GM21619 (cell line): ENCODE results near the gene KAT5.
"Not testable (repeated sequence)": the region's sequence is repeated elsewhere in the genome, so short reads cannot be mapped to it uniquely, and the experiment has no call there.

Experiments
- ATAC-seq: cut with Tn5 transposase; IDR thresholded peaks from one replicate; pipeline ENCODE4 v1.9.1; 2021; ENCODE audit not compliant: unreplicated experiment

Gene KAT5

DNA sequence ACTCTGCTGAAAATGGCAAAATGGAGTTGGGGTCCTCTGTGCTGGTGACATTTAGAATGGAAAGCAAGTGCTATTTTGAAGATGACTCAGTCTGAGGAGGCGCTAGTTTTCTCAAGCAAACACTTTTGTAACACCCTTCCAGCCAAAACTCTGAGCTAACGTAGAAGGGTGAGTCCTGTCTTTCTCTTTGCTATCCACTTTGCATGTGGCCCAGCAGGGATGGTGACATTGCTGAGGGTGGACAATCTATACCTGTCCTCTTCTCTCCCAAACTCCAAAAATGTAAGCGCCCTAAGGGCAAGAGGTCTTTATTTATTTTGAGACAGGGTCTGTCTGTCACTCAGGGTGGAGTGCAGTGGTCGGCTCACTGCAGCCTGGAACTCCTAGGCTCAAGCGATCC, 3.6 kb upstream of the KAT5 start:
- ATAC-seq, result no peak

DNA sequence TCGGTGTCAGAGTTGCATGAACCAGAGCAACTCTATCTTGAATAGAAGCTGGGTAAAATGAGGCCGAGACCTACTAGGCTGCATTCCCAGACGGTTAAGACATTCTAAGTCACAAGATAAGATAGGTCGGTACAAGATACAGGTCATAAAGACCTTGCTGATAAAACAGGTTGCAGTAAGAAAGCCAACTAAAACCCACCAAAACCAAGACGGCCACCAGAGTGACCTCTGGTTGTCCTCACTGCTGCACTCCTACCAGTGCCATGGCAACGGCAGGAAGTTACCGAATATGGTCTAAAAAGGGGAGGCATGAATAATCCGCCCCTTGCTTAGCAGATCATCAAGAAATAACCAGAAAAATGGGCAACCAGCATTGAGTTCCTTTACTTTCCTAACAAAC, 2.4 kb upstream of the KAT5 start:
- ATAC-seq, result no peak

DNA sequence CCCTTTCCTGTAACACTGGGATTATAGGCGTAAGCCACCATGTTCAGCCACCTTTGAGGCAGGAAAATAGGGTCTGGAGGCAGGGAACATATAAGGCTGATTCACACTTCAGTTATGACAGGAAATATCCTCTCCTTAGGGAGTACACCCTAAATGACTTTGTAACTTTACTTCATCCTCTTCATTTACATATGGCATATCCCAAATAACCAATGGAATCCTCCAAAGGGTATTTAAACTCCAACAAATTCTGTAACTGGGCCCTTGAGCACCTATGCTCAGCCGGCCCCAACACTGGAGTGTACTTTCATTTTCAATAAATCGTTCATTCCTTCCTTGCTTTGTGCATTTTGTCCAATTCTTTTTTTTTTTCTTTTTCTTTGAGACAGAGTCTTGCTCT, 1.6 kb upstream of the KAT5 start:
- no peak for ATAC-seq

DNA sequence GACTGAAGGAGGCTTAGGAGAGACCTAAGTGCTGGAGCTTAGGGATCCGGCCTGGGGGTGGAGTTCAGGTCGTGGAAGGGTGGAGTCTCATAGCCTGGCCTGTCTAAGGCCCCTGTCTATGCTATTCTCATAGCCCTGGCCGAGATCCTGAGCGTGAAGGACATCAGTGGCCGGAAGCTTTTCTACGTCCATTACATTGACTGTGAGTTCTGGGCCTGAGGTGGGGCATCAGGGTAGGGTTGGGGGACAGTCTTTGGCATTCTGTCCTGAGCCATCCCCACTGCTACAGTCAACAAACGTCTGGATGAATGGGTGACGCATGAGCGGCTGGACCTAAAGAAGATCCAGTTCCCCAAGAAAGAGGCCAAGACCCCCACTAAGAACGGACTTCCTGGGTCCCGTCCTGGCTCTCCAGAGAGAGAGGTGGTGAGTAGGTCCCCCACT, 603 bp downstream of the KAT5 start:
- ATAC-seq, result no peak

DNA sequence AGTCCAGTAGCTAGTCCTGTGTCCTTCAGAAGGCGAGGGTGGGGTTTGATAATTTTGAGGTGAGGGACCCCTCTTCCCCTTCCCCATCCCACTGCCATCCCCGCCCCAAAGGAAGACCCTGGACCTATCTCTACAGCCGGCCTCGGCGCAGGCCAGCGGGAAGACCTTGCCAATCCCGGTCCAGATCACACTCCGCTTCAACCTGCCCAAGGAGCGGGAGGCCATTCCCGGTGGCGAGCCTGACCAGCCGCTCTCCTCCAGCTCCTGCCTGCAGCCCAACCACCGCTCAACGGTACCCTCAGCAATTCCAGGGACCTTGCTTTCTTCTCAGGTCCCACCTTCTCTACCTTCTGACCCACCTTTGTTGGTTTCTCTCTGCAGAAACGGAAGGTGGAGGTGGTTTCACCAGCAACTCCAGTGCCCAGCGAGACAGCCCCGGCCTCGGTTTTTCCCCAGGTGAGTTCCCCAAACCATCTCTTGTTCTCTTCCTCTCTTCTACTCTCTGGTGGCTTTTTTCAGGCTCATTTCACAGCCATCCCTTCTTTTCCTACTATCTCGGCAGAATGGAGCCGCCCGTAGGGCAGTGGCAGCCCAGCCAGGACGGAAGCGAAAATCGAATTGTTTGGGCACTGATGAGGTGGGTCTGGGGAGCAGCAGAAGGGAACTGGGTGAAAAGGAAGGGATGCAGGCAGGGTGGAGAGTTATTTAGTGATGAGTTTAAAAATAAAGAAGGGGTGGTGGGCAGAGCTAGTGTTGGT, 1.3 kb downstream of the KAT5 start:
- ATAC-seq, result no peak

DNA sequence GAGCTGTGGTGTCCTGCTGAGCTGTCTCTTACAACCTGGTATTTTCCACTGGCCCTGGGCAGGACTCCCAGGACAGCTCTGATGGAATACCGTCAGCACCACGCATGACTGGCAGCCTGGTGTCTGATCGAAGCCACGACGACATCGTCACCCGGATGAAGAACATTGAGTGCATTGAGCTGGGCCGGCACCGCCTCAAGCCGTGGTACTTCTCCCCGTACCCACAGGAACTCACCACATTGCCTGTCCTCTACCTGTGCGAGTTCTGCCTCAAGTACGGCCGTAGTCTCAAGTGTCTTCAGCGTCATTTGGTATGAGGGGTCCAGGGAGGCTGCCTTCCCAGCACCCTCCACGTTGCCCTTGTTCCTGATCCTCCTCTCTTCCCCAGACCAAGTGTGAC, 2.4 kb downstream of the KAT5 start:
- ATAC-seq, result no peak

DNA sequence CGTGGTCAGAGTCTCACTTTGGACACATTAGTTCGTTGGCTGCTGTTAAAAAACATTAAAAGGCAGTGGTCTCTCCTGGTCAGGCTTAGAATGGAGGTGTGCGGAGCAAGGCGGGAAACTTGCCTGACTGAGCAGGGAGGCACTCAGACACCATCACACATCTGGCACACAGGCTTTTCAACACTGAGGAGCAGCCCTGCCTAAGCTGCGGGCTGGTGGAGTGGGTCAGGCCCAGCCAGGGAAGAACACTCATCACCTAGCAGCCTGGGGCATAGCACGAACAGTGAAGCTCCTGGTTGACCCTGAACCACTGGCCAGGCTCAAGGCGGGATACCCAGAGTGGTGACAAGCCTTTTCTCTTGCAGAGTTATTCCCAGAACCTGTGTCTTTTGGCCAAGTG, 4.2 kb downstream of the KAT5 start:
- ATAC-seq, result no peak

DNA sequence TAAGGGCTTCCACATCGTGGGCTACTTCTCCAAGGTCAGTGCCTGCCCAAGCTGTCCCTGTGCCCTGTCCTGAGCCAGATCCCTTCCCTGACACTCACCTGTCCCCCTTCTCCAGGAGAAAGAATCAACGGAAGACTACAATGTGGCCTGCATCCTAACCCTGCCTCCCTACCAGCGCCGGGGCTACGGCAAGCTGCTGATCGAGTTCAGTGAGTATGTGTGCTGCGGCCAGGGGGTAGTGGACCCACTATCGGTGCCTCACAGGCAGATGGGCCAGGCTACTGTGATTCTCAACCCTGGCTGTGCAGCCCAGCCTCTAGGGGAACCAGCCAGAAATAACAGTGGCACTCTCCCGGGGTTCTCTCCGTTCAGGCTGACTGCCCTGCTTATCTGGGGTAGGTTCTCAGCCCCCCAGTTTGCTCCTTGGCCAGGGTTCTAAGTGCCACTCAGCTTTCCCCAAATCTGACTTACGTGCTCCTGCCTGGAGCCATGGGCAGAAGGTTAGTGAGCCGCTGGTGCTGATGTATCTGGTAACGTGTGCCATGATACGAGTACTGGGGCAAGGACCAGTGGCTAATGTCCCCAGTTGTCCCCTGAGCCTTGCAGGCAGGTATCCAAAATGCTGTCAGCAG, 4.8 kb downstream of the KAT5 start:
- ATAC-seq, result no peak

DNA sequence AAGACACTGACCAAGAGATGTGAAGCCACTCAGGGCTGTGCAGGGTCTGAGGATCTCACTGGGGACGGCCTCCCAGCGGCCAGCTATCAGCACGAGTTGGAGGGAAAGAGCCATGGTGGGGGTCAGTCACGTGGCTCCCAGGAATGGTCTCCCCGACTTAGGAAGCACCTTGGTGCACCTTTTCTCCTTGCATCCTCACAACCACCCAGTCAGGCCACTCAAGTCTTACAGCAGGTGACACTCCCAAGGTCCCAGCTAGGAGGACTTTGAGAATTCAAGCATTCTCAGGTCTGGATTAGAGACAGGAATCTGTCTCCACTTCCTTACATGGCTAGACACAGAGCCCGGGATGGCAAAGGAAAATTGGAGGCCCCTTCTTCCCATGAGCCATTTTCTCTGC, 5.9 kb downstream of the KAT5 start:
- ATAC-seq, result no peak

DNA sequence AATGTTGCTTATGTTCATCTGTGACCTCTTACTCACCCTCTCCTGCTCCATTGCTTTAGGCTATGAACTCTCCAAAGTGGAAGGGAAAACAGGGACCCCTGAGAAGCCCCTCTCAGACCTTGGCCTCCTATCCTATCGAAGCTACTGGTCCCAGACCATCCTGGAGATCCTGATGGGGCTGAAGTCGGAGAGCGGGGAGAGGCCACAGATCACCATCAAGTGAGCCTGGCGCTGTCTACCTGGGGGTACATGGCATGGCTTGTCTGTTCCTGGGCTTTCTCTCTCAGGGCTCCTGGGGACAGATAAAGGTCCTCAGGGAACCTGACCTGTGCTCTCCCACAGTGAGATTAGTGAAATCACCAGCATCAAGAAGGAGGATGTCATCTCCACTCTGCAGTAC, 6.5 kb downstream of the KAT5 start:
- no peak for ATAC-seq

DNA sequence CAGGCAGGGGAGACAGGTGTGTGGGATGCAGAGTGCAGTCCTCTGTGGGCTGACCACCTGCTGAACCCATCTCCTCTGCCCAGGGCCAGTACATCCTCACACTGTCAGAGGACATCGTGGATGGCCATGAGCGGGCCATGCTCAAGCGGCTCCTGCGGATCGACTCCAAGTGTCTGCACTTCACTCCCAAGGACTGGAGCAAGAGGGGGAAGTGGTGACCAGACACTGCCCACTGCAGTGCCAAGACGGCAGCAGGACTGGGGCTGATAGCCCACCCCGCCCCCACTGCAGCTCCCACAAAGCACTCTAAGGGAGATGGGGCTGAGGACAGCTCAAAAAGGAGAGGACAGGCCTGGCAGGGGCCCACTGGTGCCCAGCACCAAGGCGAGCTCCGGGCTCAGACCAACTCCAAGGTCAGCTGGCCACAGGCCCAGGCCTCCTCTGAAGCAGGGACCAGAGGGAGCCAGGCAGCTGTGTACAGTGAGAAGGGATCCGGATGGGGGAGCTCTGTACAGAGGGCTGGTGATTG, 7.0 kb downstream of the KAT5 start:
- ATAC-seq, result no peak

DNA sequence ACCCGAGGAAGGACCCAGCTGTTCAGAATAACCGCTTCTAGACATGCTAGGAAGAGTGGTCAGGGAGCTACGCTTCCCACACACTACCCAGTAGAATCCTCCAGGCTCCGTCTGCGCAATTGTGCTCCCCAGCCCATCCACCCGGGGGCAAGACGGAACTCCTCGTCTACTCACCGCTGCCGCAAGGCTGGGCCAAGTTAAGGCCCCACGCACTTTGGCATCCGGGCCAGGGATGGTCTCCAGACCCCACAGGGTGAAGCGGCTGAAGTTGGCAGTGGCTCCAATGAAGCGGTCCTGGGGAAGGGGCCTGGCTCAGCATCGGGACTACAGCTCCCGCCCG, 7.8 kb downstream of the KAT5 start:
- peak; percentile 15 for ATAC-seq

DNA sequence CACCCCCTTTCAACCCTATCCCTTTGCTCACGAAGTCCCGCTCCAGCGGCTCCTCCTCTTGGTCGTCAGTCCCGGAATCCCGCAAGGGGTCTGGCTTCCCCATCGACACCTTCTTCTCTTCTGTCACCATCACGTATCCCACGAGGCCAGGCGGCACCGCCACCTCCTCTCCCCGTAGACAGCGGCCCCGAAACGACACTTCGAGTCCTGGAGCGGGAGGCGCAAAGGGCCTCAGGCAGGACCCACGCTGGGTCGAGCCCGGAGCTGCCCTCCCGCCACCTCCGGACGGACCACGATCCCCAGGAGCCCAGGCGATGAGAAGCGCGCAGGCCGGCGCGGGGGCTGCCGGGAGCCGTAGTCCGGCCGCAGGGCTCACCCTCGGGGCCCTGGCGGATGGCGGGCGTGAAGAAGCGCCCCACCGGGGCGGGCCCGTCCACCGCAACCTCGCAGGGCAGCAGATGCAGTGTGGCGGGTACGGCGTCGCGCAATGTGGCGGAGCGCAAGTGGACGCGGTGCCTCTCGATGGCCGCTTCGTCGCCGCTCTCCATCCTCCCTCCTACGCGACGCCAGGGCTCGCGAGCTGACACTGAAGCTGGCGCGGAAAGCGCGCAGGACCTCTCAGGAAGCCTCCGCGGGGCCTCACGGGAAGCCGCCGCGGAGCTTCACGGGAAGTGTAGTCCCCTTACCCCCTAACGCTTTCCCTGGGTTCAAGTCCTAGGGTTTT, 8.3 kb downstream of the KAT5 start, which contains the start of gene RNASEH2C:
RNASEH2C (minus strand) TSS at position 588 of the 724 bp plus-strand sequence; CDS start at position 548, 40 bp downstream.
- ATAC-seq, result peak; percentile 69

DNA sequence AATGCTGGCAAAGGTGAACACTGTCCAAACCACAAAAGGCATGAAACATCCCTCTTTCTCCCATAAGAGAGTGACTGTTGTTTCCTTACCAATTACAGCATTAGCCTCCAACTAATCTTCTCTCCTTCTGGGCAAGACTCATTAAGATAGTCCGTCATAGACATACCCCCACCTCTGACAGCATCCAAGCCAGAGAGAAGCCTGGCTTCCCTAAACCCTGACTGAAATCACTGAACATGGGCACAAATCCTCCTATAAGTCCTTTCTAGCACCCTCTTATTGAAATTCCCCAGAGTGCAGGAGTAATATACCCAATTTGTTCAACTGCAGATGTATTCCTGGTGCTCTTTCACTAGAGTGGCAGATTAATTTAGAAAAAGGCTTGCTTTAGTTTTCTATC, 10.2 kb downstream of the KAT5 start:
- no peak for ATAC-seq

DNA sequence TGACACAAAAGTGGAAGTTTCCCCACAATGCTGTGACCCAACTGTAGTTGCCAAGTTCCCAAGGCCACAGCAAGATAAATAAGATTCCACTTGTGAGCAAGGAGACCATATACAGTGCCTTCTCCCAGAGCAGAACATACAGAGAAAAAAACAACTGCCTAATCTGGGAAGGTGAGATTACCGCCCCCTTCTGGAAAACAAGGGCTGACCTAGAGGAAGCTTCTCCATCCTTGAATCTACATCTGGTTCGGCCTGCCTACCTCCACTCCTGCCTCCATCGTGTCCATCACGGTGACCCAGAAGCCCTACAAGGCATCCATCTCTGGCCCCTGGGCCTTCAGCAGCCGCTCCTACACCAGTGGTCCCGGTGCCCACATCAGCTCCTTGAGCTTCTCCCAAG, 14.6 kb downstream of the KAT5 start:
- ATAC-seq, result no peak

DNA sequence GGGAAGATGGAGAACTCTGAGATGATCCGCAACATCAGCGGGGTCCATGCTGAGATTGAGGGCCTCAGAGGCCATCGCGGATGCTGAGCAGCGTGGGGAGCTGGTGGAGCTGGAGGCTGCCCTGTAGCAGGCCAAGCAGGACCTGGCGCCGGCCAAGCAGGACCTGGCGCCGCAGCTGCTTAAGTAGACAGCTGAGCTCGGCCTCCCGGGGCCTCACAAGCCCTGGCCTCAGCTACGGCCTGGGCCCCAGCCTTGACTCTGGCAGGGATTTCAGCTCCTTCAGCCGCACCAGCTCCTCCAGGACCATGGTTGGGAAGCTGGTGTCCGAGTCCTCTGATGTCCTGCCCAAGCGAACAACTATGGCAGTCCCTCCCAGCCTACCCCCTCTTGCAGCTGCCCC, 15.8 kb downstream of the KAT5 start:
- ATAC-seq, result no peak

DNA sequence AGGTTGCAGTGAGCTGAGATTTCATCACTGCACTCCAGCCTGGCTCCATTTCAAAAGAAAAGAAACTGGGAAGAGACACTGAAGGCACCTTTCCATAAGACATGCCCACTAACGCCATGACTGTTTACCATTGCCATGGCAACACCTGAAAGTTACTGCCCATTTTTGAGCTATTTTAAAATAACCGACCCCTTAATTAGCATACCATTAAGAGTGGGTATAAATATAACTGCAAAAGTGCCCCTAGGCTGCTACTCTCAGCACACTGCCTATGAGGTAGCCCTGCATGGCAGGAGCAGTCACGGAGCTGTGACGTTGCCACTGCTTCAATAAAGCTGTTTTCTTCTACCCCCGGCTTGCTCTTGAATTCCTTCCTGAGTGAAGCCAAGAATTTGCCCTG, 18.4 kb downstream of the KAT5 start:
- ATAC-seq, result no peak

DNA sequence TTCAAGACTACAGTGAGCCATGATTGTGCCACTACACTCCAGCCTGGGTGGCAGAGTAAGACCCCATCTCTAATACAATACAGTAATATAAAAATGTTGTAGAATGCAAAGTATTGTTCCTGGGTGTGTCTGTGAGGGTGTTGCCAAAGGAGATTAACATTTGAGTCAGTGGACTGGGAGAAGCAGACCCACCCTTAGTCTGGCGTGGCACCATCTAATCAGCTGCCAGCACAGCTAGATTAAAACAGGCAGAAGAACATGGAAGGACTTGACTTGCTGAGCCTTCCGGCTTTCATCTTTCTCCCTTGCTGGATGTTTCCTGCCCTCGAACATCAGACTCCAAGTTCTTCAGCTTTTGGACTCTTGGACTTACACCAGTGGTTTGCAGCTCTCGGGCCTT, 23.1 kb downstream of the KAT5 start:
- ATAC-seq, result not testable (repeated sequence)

DNA sequence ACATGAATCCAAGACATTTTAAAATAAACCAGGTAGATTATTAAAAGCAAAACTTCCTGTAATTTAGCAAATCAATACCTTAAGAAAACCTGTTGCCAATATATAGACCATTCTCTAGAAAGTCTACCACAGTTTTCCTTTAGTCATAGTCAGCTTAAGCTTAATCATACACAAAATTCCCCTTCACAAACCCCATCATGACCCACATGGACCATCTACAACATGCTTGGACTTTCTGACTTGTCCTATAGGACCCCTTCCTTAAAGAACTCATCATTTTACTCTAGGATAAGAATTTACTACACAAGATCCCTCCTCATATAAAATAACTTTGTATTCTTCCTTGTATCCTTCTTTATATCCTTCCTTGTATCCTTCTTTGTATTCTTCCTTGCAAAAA, 24.8 kb downstream of the KAT5 start:
- ATAC-seq, result no peak

DNA sequence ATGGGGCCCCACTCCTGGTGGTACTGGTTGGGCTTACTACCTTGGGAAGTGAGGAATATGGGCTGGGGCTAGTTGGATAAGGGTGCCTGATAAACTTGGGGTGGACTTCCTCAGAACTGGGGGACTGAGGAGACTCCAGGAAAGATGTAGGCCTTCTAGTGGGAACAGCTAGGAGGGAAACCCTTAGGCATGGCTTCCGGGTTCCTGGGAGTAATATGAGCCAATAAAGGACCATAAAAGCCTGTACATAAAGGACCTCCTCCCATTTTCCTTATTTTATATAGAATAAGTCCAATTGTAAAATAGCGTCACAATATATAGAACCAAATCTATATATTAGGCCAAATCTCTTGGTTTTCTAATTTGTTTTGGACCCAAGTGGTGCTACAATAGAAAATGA, 27.0 kb downstream of the KAT5 start:
- ATAC-seq, result no peak

DNA sequence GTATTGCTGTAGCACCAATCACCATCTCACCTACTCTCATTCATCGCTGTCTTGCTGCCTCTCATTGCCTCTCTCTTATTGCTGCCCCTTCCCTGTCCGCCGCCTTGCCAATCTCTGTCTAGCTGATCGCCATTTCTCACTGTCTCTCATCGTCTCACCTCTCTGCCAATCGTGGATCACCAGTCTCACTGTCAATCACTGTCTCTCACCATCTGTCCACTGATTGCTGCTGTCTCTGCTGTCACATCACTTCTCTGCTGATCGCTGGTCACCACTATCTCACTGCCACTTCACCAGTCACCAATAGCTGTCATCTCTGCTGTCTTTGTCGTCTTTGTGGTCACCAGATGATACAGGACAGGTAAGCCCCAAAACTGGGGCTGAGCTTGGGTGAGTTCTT, 29.1 kb downstream of the KAT5 start:
- no peak for ATAC-seq

DNA sequence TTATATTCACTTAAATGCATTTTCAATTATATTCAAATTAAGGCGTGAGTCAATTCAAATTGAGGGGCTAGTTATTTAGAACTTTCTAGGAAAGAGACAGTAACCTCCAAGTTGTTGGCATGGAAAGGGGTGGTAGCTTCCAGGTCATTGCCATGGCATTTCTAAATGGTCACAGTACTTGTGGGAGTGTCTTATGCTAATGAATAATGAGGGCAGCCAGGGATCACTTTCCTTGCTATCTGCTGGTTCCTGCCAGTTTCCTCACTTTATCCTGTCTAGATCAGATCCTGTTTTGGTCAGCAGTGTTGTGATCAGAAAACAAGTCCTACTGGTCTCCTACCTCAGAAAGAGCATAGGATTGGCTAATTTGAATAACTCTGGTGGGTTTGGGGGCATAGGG, 30.3 kb downstream of the KAT5 start:
- ATAC-seq, result no peak
